ENCODE data around the gene BANF2.
"Not testable (repeated sequence)": the region's sequence is repeated elsewhere in the genome, so short reads cannot be mapped to it uniquely, and the experiment has no call there.

BANF2 gene

GRCh38 chr20:17683218-17684076 lies 16.3 kb upstream of the BANF2 start:
- DNase-seq (ENCODE audit: low read depth in 2 of 2): no peak

DNA sequence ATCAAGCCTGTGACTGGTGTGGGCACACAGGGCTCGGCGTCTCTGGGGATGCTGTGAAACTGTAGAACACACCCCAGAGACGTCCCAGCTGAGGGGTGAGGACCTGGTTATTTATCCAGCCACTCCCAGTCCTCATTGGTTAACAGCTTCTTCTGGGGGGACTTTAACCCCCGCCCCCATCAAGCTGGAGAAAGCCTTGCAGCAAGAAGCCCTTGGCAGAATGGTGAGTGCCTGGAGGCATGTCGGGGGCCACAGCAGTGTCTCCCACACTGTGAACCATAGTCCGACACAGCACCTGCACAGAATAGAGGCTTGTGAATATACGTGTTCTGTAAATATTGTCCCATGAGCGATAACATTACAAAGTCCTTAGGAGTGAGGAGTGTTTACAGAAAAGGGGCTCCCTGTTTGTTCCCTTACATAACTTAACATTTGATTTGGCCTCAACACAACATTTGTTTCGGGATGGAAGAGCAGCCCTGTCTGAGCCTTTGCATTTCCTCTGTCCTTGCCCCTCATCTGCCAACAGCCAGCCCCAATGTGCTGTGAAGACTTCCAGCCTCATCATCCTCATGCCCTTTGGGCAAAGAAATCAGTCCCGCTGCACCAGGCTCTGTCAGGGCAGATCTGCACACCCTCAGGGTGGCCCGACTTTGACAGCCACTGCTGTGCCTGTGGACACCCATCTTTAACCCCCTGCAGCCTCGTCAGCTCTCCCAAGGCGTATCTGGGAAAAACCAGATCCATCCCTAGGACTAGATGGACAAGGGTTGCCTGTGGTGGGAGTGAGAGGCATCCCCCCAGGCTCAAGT lies 15.5 kb upstream of the BANF2 start:
- no peak for DNase-seq (ENCODE audit: low read depth in 2 of 2)

DNA sequence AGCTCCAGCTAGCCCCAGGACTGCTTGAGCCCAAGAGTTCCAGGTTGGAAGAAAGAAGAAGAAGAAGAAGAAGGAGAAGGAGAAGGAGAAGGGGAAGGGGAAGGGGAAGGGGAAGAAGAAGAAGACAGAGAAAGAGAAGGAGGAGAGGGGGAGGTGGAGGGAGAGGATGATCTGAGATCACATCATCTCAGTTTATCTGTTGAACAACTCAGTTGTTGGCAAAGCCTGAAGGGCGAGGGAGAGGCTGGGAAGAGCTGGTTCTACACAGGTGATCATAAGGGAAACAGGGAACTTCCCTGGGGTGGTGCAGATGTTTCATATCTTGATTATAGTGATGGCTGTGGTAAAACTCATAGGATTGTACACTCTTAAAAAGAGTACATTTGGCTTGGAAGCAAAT lies 14.6 kb upstream of the BANF2 start:
- no peak for DNase-seq (ENCODE audit: low read depth in 2 of 2)

- DNase-seq (ENCODE audit: low read depth in 2 of 2): no peak
Observed at GRCh38 chr20:17687800-17688199, 12.0 kb upstream of the BANF2 start.

DNA sequence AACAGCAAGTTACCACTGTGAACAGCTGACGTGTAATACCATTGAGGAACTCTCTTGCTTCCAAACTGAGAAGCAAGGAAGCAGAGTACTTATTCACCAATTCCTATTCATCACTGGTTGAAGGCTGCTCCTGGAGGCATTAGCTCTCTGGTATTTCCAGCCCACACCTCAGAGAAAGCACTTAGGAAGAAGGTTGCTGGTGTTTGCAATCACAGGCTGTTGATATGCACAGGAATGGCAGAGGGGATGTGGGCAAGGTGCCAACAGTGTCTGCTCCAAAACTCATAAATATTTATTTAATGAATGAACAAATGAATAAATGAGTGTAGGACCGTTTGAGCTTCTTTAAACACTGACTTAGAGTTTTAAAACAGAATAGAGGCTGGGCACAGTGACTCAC lies 10.8 kb upstream of the BANF2 start:
- no peak for DNase-seq (ENCODE audit: low read depth in 2 of 2)

DNA sequence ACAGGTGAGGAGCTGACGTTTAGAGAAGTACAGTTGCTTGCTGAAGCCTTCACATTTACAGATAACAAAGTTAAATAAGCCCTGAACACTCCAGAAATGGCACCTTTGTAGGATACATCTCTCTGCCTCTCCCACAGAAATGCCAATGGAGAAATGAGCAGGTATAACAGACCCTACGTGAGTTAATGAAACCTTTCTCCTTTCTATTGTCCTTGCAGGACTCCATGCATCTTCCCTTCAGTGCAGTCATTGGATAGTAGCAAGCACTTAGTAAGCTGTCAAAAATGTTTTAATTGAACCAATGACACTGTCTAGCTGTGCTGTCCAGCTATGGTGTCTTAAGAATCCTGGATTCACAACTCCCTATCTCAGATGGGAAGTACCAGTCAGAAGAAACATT lies 9.6 kb upstream of the BANF2 start:
- DNase-seq (ENCODE audit: low read depth in 2 of 2): no peak

DNA sequence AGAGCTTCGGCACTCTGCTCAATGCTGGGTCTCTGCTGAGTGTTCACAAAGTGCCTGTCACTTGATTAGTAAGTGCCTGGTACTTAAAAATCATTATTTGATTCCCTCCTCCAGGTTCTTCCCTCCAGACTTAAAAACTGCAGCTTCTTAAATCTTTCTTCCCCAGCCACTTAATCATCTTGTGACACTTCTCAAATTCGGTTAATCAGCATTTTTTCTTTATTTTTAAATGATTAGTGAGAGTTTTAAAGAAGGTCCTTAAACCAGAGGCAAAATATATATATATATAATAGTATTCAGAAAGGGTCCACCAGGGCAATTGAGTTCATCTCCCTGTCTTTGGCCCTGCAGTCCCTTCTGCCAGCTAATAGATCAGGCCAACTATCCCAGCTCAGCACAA lies 8.0 kb upstream of the BANF2 start:
- no peak for DNase-seq (ENCODE audit: low read depth in 2 of 2)

DNA sequence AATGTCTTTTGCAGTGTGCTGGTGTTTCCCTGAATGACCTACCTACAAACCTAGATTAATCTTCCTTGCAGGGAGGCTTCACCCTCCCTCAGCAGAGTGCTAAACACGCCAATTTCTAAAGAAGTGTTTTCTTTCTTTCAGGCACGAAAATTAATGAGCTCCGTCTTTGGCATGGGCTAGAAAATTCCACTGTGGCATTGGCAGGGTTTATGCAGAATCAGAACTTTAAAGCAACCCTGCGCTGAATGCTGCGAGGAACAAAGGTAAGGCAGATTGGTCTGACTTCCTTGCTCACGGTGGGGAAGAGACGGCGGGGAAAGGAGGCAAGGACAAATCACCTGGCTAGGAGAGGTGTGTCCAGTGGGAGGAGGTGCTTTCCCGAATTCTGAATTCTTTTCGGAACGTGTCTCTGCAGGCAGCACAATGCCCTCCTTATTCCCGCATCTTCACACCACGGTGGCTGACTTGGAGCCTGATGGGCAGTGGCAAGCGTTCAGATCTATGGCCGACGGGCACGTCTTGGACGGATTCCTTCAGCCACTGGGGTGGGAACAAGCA lies 6.2 kb upstream of the BANF2 start:
- no peak for DNase-seq (ENCODE audit: low read depth in 2 of 2)

DNA sequence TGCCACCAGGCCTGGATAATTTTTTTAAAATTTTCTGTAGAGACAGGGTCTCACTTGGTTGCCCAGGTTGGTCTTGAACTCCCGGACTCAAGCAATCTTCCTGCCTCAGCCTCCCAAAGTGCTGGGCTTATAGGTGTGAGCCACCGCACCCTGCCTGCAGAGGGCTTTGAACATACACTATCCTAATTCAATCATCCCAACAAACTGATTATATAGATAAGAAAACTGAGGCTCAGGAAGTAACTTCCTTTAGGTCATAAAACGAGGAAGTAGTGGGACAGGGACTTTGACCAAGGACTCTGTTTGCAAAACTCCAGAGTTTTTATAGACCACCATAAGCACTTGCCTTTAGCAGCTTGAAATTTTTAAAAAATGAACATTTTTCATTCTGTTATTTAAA lies 5.0 kb upstream of the BANF2 start:
- no peak for DNase-seq (ENCODE audit: low read depth in 2 of 2)

- DNase-seq (ENCODE audit: low read depth in 2 of 2): no peak
Observed at GRCh38 chr20:17696287-17696686, 3.5 kb upstream of the BANF2 start.

GRCh38 chr20:17697171-17697570 lies 2.6 kb upstream of the BANF2 start:
- DNase-seq (ENCODE audit: low read depth in 2 of 2): no peak

DNA sequence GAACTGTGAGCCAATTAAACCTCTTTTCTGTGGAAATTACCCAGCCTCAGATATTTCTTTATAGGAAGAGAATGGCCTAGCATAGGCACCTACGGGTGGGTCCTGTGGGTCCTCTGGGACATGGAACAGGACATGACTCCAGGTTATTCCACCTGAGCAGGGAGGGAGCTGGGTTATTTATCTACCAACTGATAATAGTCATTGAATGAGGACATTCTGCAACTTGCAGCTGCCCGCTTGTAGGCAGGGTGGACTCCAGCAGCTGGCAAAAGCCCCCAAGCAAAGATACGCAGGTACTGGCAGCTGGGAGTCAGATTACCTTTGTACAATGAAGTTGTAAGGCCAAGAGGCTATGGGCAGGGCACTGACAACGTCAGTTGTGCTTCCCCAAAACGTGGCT lies 1.4 kb upstream of the BANF2 start:
- no peak for DNase-seq (ENCODE audit: low read depth in 2 of 2)

- DNase-seq (ENCODE audit: low read depth in 2 of 2): no peak
Observed at GRCh38 chr20:17700637-17701036, 871 bp downstream of the BANF2 start.

- no peak for DNase-seq (ENCODE audit: low read depth in 2 of 2)
Observed at GRCh38 chr20:17701826-17702225, 2.1 kb downstream of the BANF2 start.

DNA sequence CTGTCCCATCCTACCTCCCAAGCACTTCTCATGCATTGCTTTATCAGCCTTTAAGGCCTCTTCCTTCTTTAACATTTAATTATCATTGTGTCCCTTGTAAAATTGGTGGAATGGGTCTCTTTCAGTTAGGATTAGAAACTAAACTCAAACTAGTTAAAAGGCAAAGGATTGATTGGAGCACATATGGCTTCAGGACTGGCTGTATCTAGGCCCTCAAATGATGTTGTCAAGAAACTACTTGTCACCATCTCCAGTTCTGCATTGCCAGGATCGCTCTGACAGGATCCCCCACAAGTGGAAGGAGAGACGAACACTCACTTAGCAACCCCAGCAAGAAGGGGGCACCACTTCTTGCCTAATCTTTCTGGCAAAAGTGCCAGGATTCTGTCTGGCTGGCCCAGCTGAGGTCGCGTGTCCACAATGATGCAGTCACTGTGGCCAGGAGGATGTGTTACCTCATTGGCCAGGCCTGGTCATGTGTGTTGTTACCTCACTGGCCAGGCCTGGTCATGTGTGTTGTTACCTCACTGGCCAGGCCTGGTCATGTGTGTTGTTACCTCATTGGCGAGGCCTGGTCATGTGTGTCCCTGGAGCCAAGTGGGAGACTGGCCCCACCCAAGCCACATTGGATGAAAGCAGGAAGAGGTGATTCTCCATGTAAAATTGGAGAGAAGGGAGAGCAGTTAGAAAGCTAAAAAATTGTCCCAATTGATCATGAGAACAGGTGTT lies 5.0 kb downstream of the BANF2 start:
- DNase-seq (ENCODE audit: low read depth in 2 of 2): no peak

GRCh38 chr20:17705916-17706315 lies 6.2 kb downstream of the BANF2 start:
- DNase-seq (ENCODE audit: low read depth in 2 of 2): no peak

- no peak for DNase-seq (ENCODE audit: low read depth in 2 of 2)
Observed at GRCh38 chr20:17706632-17707031, 6.9 kb downstream of the BANF2 start.

DNA sequence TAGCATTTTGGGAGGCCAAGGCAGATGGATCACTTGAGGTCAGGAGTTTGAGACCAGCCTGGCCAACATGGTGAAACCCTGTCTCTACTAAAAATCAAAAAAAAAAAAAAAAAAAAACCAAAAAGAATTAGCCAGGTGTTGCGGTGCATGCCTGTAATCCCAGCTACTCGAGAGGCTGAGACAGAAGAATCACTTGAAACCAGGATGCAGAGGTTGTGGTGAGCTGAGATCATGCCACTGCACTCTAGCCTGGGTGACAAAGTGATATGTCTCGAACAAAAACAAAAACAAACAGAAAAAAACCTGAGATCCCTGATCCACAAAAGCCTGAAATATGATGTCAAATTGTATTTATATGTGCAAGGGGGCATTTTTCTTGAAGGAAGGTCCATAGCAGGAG lies 8.2 kb downstream of the BANF2 start:
- DNase-seq (ENCODE audit: low read depth in 2 of 2): not testable (repeated sequence)

DNA sequence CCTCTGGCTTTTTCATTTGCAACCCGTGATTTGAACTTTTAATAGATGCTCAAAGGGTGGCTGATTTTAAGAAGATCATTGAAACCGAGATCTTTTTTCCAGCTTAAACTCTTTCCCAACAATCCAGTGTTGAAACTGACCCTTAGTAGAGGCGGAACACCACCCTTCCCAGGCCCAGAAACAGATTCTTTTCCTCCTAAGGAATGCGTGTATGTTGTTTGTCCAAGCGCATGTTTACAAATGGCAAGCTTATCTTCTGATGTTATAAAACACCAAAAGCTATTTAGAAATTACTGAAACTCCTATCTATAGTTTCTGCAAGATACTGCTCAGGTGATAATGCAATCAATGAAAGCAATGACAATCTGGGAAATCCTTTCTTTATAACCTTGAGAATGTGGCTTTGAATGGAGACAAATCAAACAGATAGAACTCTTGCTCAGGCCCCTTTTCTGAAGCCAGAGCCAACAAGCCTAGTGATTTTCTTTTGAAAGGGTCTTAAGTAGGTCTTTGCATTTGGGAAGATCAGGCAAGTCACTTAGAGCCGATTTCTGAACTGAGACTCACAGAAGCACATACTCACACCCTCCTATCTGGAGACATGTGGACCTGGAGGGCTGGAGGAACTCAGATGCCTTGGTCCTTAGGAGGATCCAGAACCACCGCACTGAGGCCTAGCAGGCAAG lies 9.1 kb downstream of the BANF2 start:
- DNase-seq (ENCODE audit: low read depth in 2 of 2): no peak

DNA sequence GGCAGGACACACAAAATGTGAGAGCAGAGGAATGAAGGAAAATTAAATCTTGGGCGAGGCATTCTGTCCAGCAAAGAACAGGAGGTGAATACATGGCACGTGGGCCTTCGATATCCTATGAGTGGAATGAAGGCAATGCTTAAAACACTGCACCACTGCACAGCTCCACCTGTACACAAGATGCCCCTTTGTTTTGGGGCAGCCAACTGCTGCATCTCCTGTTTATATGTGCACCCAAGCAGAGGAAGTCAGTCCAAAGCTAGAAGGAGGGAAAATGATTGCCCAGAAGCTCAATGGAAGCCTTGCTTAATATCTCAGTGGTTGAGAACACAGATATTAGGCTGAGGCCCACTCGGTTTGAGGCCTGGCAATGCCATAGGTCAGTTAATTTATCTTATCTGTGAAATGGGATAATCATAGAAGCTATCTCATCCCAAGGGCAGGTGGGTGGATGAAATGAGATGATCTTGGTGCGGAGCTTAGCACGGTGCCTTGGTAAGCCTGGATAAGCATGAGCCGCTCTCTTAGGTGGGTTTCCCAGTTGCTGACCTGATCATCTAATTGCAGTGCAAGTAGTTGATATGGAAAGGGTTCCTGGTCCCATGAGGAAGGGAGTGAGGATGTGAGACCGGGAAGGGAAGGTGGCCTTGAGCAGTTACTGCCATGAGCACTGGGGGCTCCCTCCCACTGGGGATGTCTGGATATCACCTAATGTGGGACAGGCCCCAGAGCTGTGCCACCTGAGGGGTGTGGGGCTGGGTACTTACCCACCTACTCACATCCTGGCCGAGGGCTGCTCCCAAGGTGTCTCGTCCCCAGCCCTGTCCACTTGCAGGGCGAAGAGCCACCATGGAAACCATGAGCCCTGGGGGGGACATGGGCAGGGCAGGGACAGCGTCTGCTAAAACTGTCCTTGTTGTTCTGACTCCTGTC lies 9.9 kb downstream of the BANF2 start:
- no peak for DNase-seq (ENCODE audit: low read depth in 2 of 2)
